GM21619 (cell line): ENCODE data around the gene BABAM2.

Source experiments
- ATAC-seq: cut with Tn5 transposase; IDR thresholded peaks from one replicate; pipeline ENCODE4 v1.9.1; 2021; ENCODE audit not compliant: unreplicated experiment

Gene BABAM2

GRCh38 chr2:28387082-28387960, 496.8 kb downstream of the BABAM2 start:
- no peak for ATAC-seq
